GM12878 (cell line): ENCODE data around the gene DENND1A. TPM values are rescaled to one million over a fixed set of nuclear protein-coding genes. Genes with fewer than 3 reads are reported as not detected.

ENCODE experiments used
- ATAC-seq: fragments of 200-7000 bp; cut with Tn5 transposase; 3 replicates; pipeline ENCODE4 v1.9.1; 2020; ENCODE audit warnings: mild to moderate bottlenecking, moderate library complexity
- BruUV-seq: library from RNA; stranded (reverse); fragments of 400-500 nt; replicated peaks from 2 replicates; lab custom pipeline; 2021; lab: Mats Ljungman, UMichigan
- CTCF ChIA-PET: fragments of 300-600 bp; sonication (Branson Sonifier 250); formaldehyde crosslinking; extraction: SDS; loops from one replicate; lab custom pipeline; 2021; ENCODE audit warnings: inconsistent platforms; lab: Yijun Ruan, JAX
- POLR2A ChIA-PET: fragments of 350-600 bp; formaldehyde crosslinking; extraction: SDS; loops from one replicate; lab custom pipeline; 2021; ENCODE audit warnings: inconsistent platforms; lab: Charles Lee
- RAD21 ChIA-PET: fragments of 300-600 bp; sonication (Branson Sonifier 250); formaldehyde crosslinking; loops from one replicate; lab custom pipeline; 2023; ENCODE audit warnings: antibody characterized with exemption; ENCODE audit not compliant: unreplicated experiment; lab: Charles Lee
- SMC1A ChIA-PET: fragments of 300-600 bp; sonication (Branson Sonifier 250); formaldehyde crosslinking; loops from one replicate; lab custom pipeline; 2023; ENCODE audit not compliant: unreplicated experiment, uncharacterized antibody; lab: Charles Lee
- DNase-seq: peaks from one replicate; pipeline ENCODE4 v3.0.0-alpha.2; 2011; ENCODE audit warnings: low read depth, low spot score
- FAIRE-seq: peaks from 3 replicates; lab custom pipeline; 2011; peaks lifted over from hg19 to GRCh38; lab: Jason Lieb, UNC
- H2AFZ ChIP-seq: 2 replicates; pipeline ENCODE4 v1.6.0; 2011; ENCODE audit warnings: low read depth, low read length, control low read depth; ENCODE audit not compliant: control insufficient read depth
- H3K27ac ChIP-seq: 2 replicates; pipeline ENCODE4 v1.5.1; 2011; ENCODE audit warnings: control low read depth; ENCODE audit not compliant: control insufficient read depth, insufficient read depth
- H3K27me3 ChIP-seq, 2 experiments: replicated peaks in 1 of 2; 2 replicates each; pipeline versions ENCODE4 v1.6.0 to v1.6.1; 2011; ENCODE audit warnings: low read length in 1 of 2; ENCODE audit not compliant: control insufficient read depth in 2 of 2, insufficient read depth in 2 of 2
- H3K36me3 ChIP-seq, 2 experiments: 2 replicates each; pipeline ENCODE4 v1.5.1; 2011; ENCODE audit warnings: low read length in 1 of 2; ENCODE audit not compliant: control insufficient read depth in 2 of 2, insufficient read depth in 2 of 2
- H3K4me1 ChIP-seq: 2 replicates; pipeline ENCODE4 v1.6.1; 2011; ENCODE audit warnings: mild to moderate bottlenecking, low read length, moderate library complexity, mixed read lengths; ENCODE audit not compliant: control insufficient read depth, insufficient read depth
- H3K4me2 ChIP-seq: 2 replicates; pipeline ENCODE4 v1.6.0; 2011; ENCODE audit warnings: control low read depth; ENCODE audit not compliant: control insufficient read depth, insufficient read depth
- H3K4me3 ChIP-seq: fragments of 200-600 bp; sonication (generic); 2 replicates; pipeline ENCODE4 v1.5.1; 2016
- H3K79me2 ChIP-seq: 2 replicates; pipeline ENCODE4 v1.6.0; 2011; ENCODE audit warnings: low read length; ENCODE audit not compliant: control insufficient read depth, insufficient read depth
- H3K9ac ChIP-seq: 2 replicates; pipeline ENCODE4 v1.8.0; 2011; ENCODE audit warnings: low read length, control low read depth, mixed read lengths; ENCODE audit not compliant: control insufficient read depth, insufficient read depth
- H3K9me3 ChIP-seq: replicated peaks from 3 replicates; pipeline ENCODE4 v1.5.1; 2011; ENCODE audit warnings: mild to moderate bottlenecking, low read length; ENCODE audit not compliant: control insufficient read depth, insufficient read depth
- H4K20me1 ChIP-seq: 2 replicates; pipeline ENCODE4 v1.6.0; 2011; ENCODE audit not compliant: control insufficient read depth, insufficient read depth
- ASH2L ChIP-seq: fragments of 300-600, 200-600 bp; sonication (generic); IDR thresholded peaks from 2 replicates; pipeline ENCODE4 v1.6.1; 2017; ENCODE audit warnings: low read depth, mild to moderate bottlenecking, borderline replicate concordance
- BACH1 ChIP-seq: fragments of 450-650 bp; IDR thresholded peaks from 2 replicates; pipeline ENCODE4 v1.6.1; 2017; ENCODE audit warnings: mild to moderate bottlenecking, borderline replicate concordance
- BHLHE40 ChIP-seq, 2 experiments: fragments of 450-650 bp in 1 of 2; IDR thresholded peaks; 2 replicates each; pipeline ENCODE4 v1.6.1; 2011 to 2017; ENCODE audit warnings: low read depth in 2 of 2, borderline replicate concordance in 1 of 2, improper control_type of control experiment in 1 of 2, low read length in 1 of 2, mild to moderate bottlenecking in 1 of 2
- CBX3 ChIP-seq: fragments of 200-600 bp; sonication (generic); IDR thresholded peaks from 2 replicates; pipeline ENCODE4 v1.6.1; 2016; ENCODE audit warnings: low read depth, borderline replicate concordance
- JUND ChIP-seq: IDR thresholded peaks from 2 replicates; pipeline ENCODE4 v1.6.1; 2012; ENCODE audit warnings: low read depth, mild to moderate bottlenecking, low read length, improper control_type of control experiment, moderate library complexity
- NFYA ChIP-seq: IDR thresholded peaks from 2 replicates; pipeline ENCODE4 v1.6.1; 2011; ENCODE audit warnings: low read depth, mild to moderate bottlenecking, low read length, improper control_type of control experiment, borderline replicate concordance
- NR2C1 ChIP-seq: fragments of 450-650 bp; IDR thresholded peaks from 2 replicates; pipeline ENCODE4 v1.6.1; 2017; ENCODE audit warnings: antibody characterized with exemption, mild to moderate bottlenecking, moderate library complexity
- RBBP5 ChIP-seq: fragments of 200-600 bp; sonication (generic); conservative IDR thresholded peaks from 2 replicates; pipeline ENCODE4 v1.6.1; 2016
- SUZ12 ChIP-seq: fragments of 200-600 bp; sonication (generic); IDR thresholded peaks from one replicate; pipeline ENCODE4 v1.6.1; 2018; ENCODE audit warnings: antibody characterized with exemption, mild to moderate bottlenecking; ENCODE audit not compliant: unreplicated experiment
- ZNF622 ChIP-seq: fragments of 450-650 bp; IDR thresholded peaks from 2 replicates; pipeline ENCODE4 v1.6.1; 2017; ENCODE audit warnings: mild to moderate bottlenecking, inconsistent platforms
- WGBS: methylation state at CpG from one replicate; pipeline ENCODE4 v1.1.6; 2016; ENCODE audit warnings: low lambda C conversion rate; ENCODE audit not compliant: insufficient replicate concordance, insufficient coverage; ENCODE audit errors: missing lambda C conversion rate; 5-methylcytosine and 5-hydroxymethylcytosine counted together
- in situ Hi-C: fragments of 300-500 bp; cut with MboI; formaldehyde crosslinking; loops from 9 replicates; pipeline ENCODE4 v1.14.3; 2018; ENCODE audit warnings: mixed read lengths
- intact Hi-C: fragments of 100-400 bp; cut with micrococcal nuclease; formaldehyde crosslinking; loops from one replicate; pipeline ENCODE4 v1.14.2; 2022; ENCODE audit not compliant: unreplicated experiment
- polyA plus RNA-seq, 11 experiments: library from polyadenylated mRNA; depleted of rRNA in 4 of 11; unstranded in 6 of 11; stranded (reverse) in 5 of 11; fragments of >200 nt; fragmentation: Nextera tagmentation in 4 of 11; fragmentation: Illumina TruSeq in 1 of 11; extraction: Ambion mirVana in 4 of 11; extraction: Trizol in 1 of 11; gene quantifications; 1 replicate in 1 of 11; 2 replicates in 10 of 11; pipeline versions ENCODE4 v1.2.1 to v1.2.3, GENCODE V29; 2011 to 2016; ENCODE audit warnings: inconsistent platforms in 2 of 11, missing spikeins in 2 of 11, low read depth in 1 of 11
- total RNA-seq, 4 experiments: library from RNA; depleted of rRNA in 3 of 4; stranded (reverse); fragments of >200 nt in 3 of 4; fragmentation: Illumina TruSeq in 1 of 4; extraction: Trizol in 1 of 4; gene quantifications; 2 replicates each; pipeline versions ENCODE4 v1.2.1 to v1.2.3, GENCODE V29; 2013 to 2021
- TF ChIP-seq, protein P1 (sequence below): IDR thresholded peaks from 2 replicates; pipeline ENCODE4 v1.6.1; 2011; ENCODE audit warnings: low read depth, low read length, improper control_type of control experiment, borderline replicate concordance
- TF ChIP-seq, protein P2 (sequence below): fragments of 450-650 bp; IDR thresholded peaks from 2 replicates; pipeline ENCODE4 v1.6.1; 2018; ENCODE audit warnings: borderline replicate concordance, mild to moderate bottlenecking; ENCODE audit not compliant: partially characterized antibody

Gene DENND1A
- total and polyA plus RNA-seq, 10 of the 15 experiments (the other 5 are each of a cell fraction or from before 2014, with no cell fraction given) = 14.1 to 48.6 (median 35.2) TPM

DNA sequence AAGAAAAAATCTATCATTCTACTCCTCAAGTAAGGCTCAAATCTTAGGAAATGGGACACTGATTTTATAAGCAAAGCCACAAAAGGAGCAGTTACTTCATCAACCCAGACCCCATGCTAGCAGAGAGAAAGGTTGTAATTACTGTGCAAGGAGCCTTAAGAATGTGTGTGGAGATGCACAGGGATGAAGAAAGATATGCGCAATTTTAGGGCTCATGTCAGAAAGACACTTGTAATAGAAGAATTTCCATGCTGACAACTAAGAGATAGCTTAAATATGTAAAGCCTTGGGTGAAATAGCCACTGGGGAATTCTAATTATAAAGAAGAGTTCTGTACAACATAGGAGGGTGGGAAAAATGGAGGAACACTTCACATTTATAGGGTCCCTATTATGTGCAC lies 432.1 kb downstream of the DENND1A start:
- BruUV-seq = no TSS peak
- no peak for ATAC-seq

DNA sequence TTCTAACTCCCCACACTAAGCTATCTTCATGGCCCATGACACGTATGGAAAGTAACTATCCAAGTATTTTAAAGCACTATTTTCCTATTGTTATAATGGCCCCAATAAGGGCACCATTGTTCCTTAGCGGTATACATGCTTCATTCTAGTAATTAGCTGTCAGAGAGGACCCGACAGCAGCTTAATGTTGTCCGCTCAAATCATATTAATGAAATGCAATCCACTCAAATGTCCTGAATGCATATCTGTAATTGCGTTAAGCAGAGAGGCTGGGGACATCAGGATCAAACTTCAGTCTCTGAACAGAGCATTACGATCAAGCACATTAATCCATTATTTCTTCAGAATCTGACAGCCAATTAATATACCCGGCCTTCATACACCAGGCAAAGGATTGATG lies 434.2 kb downstream of the DENND1A start:
- Histone ChIP-seq H4K20me1 (no peaks in the 10 kb centered on the region), H3K4me3 (no peak overlapping the region), H3K79me2 (no peaks in the 10 kb centered on the region), H3K9me3 (no peaks in the 10 kb centered on the region), H2AFZ (no peak overlapping the region), H3K27me3 (no peaks in the 10 kb centered on the region), H3K4me1 (no peaks in the 10 kb centered on the region), H3K36me3 (no peaks in the 10 kb centered on the region; a peak in 2 of 4 replicates), H3K9ac (no peak overlapping the region), H3K4me2 (no peak overlapping the region), H3K27ac (no peak overlapping the region)
- WGBS = 91% methylated on average over 7 of the region's 7 CpGs
- no peak for DNase-seq
- no peak for FAIRE-seq
- BruUV-seq = no TSS peak
- ATAC-seq = no peak
- RAD21 ChIA-PET = no interaction called here
- intact Hi-C loops (no loop called here), in situ Hi-C loops (no loop called here)
- POLR2A ChIA-PET = no interaction called here
- SMC1A ChIA-PET = no interaction called here
- CTCF ChIA-PET = no interaction called here
- no peak for TF ChIP-seq BHLHE40 (IDR thresholded peaks at IDR 0.05; ENCODE audit: borderline replicate concordance in 1 of 2, low read depth in 2 of 2, low read length in 1 of 2)
- TF ChIP-seq ASH2L = no peak
- no peak for TF ChIP-seq CBX3
- TF ChIP-seq NR2C1 = no peak
- TF ChIP-seq RBBP5 = no peak
- TF ChIP-seq, protein P1, sequence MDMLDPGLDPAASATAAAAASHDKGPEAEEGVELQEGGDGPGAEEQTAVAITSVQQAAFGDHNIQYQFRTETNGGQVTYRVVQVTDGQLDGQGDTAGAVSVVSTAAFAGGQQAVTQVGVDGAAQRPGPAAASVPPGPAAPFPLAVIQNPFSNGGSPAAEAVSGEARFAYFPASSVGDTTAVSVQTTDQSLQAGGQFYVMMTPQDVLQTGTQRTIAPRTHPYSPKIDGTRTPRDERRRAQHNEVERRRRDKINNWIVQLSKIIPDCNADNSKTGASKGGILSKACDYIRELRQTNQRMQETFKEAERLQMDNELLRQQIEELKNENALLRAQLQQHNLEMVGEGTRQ = no peak
- TF ChIP-seq SUZ12 = no peak

More for the DNA sequence above, 432.1 kb downstream of the DENND1A start:
- POLR2A ChIA-PET = interaction anchor here (0.9 kb wide), 1 partner anchor 112 kb away, joined by 4 read pairs; no protein-coding TSS in a partner anchor
- H3K4me3 ChIP-seq = no peak overlapping the region
- H3K9me3 ChIP-seq = no peaks in the 10 kb centered on the region
- 100% methylated on average over 1 of the region's 1 CpG for WGBS
- H3K9ac ChIP-seq = no peak overlapping the region
- H4K20me1 ChIP-seq = no peaks in the 10 kb centered on the region
- H3K4me1 ChIP-seq = no peaks in the 10 kb centered on the region
- H3K27me3 ChIP-seq = no peaks in the 10 kb centered on the region
- no peak for FAIRE-seq
- no peak overlapping the region for H3K4me2 ChIP-seq
- DNase-seq = no peak
- RAD21 ChIA-PET = no interaction called here
- H3K27ac ChIP-seq = no peak overlapping the region
- intact Hi-C loops = no loop called here
- no peak overlapping the region for H2AFZ ChIP-seq
- H3K36me3 ChIP-seq = no peaks in the 10 kb centered on the region; a peak in 1 of 4 replicates
- in situ Hi-C loops = no loop called here
- TF ChIP-seq BACH1 = no peak
- no peak for TF ChIP-seq JUND
- no peak for TF ChIP-seq ZNF622
- no peak for TF ChIP-seq NFYA
- TF ChIP-seq, protein P2, sequence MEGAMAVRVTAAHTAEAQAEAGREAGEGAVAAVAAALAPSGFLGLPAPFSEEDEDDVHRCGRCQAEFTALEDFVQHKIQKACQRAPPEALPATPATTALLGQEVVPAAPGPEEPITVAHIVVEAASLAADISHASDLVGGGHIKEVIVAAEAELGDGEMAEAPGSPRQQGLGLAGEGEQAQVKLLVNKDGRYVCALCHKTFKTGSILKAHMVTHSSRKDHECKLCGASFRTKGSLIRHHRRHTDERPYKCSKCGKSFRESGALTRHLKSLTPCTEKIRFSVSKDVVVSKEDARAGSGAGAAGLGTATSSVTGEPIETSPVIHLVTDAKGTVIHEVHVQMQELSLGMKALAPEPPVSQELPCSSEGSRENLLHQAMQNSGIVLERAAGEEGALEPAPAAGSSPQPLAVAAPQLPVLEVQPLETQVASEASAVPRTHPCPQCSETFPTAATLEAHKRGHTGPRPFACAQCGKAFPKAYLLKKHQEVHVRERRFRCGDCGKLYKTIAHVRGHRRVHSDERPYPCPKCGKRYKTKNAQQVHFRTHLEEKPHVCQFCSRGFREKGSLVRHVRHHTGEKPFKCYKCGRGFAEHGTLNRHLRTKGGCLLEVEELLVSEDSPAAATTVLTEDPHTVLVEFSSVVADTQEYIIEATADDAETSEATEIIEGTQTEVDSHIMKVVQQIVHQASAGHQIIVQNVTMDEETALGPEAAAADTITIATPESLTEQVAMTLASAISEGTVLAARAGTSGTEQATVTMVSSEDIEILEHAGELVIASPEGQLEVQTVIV = no peak
- SMC1A ChIA-PET = interaction anchor here (1.0 kb wide), 1 partner anchor 16 kb away, joined by 3 read pairs; no protein-coding TSS in a partner anchor
- CTCF ChIA-PET = interaction anchor here (1.0 kb wide), 1 partner anchor 543 kb away, joined by 3 read pairs; no protein-coding TSS in a partner anchor
- H3K79me2 ChIP-seq = no peaks in the 10 kb centered on the region
